ENCODE results near the gene HNRNPU. TPM values are rescaled to one million over a fixed set of nuclear protein-coding genes. Genes with fewer than 3 reads are reported as not detected.

Gene HNRNPU
- total RNA-seq, 1 donor from 2014 or later, result 257 TPM

DNA sequence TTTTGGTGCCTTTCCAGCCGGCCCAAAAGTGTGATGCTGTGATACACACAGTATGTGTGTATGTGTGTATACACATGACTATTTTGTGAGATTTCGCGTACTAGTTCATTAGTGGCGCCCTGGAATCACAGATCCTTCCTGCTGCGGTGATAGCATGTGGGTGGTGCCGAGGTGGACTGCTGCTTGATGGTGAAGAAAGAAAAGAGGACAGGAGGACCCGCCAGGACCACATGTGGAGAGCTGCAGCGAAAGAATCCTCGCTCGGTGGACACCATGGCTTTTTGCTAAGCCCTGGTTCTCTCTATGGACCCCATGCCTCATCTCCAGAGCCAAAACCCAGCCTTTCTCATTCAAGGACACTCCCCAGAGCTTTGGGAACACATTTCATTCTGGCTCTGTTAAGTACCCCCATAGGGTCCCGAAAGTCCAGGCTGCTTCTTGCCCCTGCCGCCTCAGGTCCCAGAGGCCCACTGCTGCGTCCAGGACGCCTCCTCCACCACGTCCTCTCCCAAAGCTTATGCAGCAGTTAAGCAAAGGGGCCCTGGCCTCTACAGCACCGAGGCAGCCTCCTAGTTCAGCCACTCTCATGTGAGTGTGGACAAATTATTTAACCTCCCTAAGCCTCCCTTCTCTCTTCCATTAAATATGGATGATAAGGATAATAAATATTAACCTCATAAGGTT is 61.6 kb downstream of the HNRNPU start:
- no peak for DNase-seq (ENCODE audit: low read depth in 2 of 2)

DNA sequence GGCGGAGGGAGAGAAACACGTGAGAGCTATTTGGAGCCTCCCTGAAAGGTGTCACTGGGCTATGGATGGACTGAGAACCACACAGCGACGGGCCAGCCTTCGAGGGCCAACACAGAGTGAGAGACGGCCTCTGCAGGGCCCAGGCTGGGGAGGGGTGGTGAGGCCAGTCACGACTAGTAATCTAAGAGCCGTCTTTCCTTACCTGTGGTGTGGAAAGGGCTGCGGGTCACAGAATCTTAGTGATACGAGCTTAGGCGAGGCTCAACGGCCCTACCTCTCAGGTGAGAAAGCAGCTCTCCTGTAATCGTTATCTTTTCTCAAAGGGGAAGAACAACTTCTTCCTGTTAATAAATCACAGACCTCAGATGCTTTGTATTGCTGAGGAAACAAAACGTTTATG is 62.3 kb downstream of the HNRNPU start:
- no peak for DNase-seq (ENCODE audit: low read depth in 2 of 2)

DNA sequence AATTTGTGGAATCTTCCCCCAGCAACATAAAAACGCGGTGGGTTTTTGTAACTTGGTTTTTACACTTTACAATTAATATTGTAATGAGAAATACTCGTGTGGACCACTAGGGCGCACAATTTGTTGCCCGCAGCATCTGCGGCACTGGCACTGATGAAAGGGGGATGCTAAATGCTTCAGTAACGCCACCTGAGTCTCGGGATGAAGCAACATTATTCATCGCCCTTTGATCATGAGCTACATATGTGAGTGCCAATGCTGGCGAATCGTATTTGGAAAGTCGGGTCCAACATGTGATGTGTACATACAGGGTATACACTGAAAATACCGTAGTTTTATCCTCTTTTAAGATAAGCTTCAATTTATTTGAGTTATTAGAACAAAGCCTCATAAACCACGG is 63.1 kb downstream of the HNRNPU start:
- DNase-seq (ENCODE audit: low read depth in 2 of 2), result peak; percentile 41 to 67

DNA sequence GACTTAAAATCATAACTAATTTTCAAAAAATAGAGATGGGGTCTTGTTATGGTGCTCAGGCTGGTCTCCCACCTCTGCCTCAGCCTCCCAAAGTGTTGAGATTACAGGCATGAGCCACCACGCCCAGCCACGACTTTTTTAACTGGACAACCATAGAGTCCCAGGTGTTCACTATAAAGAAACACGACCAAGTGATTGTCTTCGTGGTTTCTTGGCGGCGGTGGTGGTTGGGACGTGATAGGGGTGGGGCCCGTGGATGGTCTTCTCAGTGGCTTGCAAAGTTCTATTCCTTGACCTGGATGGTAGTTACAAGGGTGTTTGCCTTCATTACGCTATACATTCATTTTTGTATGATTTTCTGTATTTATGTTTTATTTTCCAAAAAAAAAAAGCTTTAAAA is 63.5 kb downstream of the HNRNPU start:
- no peak for DNase-seq (ENCODE audit: low read depth in 2 of 2)

Other genes starting within 250 kb of the HNRNPU start
- 43.9 and 45.3 TPM in 2 replicates for gene DESI2, start 211.4 kb downstream of the HNRNPU start, total RNA-seq
- 8.0 and 10.0 TPM in 2 replicates for gene COX20, start 28.9 kb downstream of the HNRNPU start, total RNA-seq